Measurements from ENCODE around the gene PROC. TPM values are rescaled to one million over a fixed set of nuclear protein-coding genes. Genes with fewer than 3 reads are reported as not detected.

Gene PROC
- total and polyA plus RNA-seq, 9 donors: 0.51 to 1.1 TPM; not detected in 7

- 0 to 1% (median 1%) methylated on average over 14 to 58 of the region's 58 CpGs for WGBS, 3 donors
- Histone ChIP-seq H3K9me3 (no peaks in the 10 kb centered on the region), H3K36me3 (no peaks in the 10 kb centered on the region), H3K27ac (peak overlapping the region; percentile 98 to 100), H3K27me3 (no peaks in the 10 kb centered on the region), H3K4me1 (ENCODE audit: insufficient read depth) (peaks cover 1% of the 10 kb centered on the region), H3K4me3 (peak overlapping the region; percentile 68)
- intact Hi-C loops (cut with DNase I): no loop called here
- peak; percentile 80 to 89 (median 85) for DNase-seq
- TF ChIP-seq EP300 (IDR thresholded peaks at IDR 0.05) (no peak), CTCF (IDR thresholded peaks at IDR 0.05) (no peak), POLR2A (IDR thresholded peaks at IDR 0.05) (no peak)
Observed at GRCh38 chr2:127386764-127387654, 31.2 kb upstream of the PROC start.

- Histone ChIP-seq H3K27me3 (no peaks in the 10 kb centered on the region), H3K4me1 (ENCODE audit: insufficient read depth) (peaks cover 1% of the 10 kb centered on the region), H3K36me3 (no peaks in the 10 kb centered on the region), H3K9me3 (no peaks in the 10 kb centered on the region), H3K4me3 (peak within 1 kb of the TSS; percentile 68), H3K27ac (peak within 1 kb of the TSS; percentile 98 to 100)
- DNase-seq: peak; percentile 94 to 97 (median 96)
- 0% methylated on average over 47 to 100 of the region's 100 CpGs for WGBS, 3 donors
- intact Hi-C loops (cut with DNase I): no loop called here
- TF ChIP-seq POLR2A (IDR thresholded peaks at IDR 0.05) (peak; percentile 82), EP300 (IDR thresholded peaks at IDR 0.05) (peak; percentile 47), CTCF (IDR thresholded peaks at IDR 0.05) (peak in 2 of 3 donors; percentile 14 to 28)
Observed at GRCh38 chr2:127387655-127388422, 30.4 kb upstream of the PROC start, which contains the start of gene MAP3K2. Gene MAP3K2, minus strand, starts transcription at chr2:127387975. Its CDS starts 44,846 bp downstream, at chr2:127343129.

GRCh38 chr2:127388423-127389164 is 29.6 kb upstream of the PROC start:
- 47 to 49% (median 47%) methylated on average over 8 of the region's 8 CpGs for WGBS, 3 donors
- Histone ChIP-seq H3K27me3 (no peaks in the 10 kb centered on the region), H3K4me1 (ENCODE audit: insufficient read depth) (peaks cover 1% of the 10 kb centered on the region), H3K27ac (peak overlapping the region; percentile 59 to 100), H3K9me3 (no peaks in the 10 kb centered on the region), H3K4me3 (peak overlapping the region; percentile 50), H3K36me3 (no peaks in the 10 kb centered on the region)
- no peak for TF ChIP-seq EP300 (IDR thresholded peaks at IDR 0.05)
- TF ChIP-seq POLR2A (IDR thresholded peaks at IDR 0.05): no peak
- no peak for TF ChIP-seq CTCF (IDR thresholded peaks at IDR 0.05)
- DNase-seq: peak in 1 of 5 donors; percentile 21
- intact Hi-C loops (cut with DNase I): no loop called here

Data from ovary (tissue), 9 donors.